ACHN (cell line): ENCODE measurements around the gene TMEM263.
"Not testable (repeated sequence)": the region's sequence is repeated elsewhere in the genome, so short reads cannot be mapped to it uniquely, and the experiment has no call there.

Experiments used
- DNase-seq: peaks from one replicate; pipeline ENCODE4 v3.0.0-alpha.2; 2015
- in situ Hi-C: cut with HindIII; loops from 2 replicates; pipeline ENCODE4 v1.10.0; 2017; ENCODE audit warnings: low sequenced_read_pairs, low pct_ligation_motif_present, low pct_unique_long_range_greater_than_20kb

The TMEM263 gene

DNA sequence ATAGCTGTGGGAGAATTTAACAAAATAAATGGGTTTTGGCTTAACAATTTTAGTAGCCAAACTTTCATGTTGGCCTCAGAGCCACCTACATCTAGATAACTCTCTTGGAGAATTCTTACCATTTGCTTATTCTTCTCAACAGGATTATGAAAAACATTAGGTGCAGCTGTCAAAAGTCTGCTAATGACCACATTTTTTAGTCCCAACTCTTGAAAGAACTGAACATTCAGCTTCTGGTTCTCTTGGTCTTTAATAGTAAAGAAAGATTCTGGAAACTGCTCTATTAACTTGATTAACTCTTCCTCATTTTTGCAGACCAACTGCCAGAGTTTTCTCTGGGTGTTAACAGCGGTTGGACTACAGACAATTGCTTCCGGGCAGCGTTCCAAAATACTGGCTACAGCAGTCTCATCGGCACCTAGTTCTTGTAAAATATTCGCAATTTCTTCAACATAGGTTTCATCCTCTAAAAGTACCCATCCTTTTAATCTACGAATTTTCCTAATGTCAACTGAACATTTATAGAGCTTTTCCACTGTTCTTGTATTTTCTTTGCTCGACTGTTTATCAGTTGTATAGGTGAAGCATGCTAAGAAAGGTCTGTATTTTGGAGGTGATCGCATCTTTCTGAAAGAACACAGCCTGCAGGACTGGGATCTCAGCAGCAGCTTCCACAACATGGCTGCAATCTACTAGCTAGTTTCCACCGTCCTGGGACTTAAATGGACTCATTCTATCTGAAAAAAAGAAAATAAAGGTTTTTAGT lies 22.5 kb downstream of the TMEM263 start:
- DNase-seq = no peak
- in situ Hi-C loops = no loop called here

DNA sequence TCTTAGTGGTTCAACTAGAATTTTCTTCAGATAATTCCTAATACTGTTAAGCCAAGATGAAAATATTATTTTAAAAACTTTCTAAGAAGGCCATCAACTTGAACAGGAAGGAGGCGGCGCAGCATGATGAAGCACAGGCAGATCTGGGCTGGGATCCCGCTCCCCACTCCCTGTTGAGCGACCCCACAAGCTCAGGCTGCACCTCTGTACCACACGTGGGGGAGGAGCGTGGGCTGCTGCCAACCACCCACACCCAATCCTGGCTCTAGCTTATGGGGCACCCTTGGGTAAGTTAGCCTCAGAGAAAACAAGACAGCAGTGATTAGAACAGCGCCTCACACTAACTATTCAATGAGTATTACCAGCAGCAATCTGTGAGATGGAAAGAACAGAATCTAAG lies 25.2 kb downstream of the TMEM263 start:
- no peak for DNase-seq
- in situ Hi-C loops = no loop called here

DNA sequence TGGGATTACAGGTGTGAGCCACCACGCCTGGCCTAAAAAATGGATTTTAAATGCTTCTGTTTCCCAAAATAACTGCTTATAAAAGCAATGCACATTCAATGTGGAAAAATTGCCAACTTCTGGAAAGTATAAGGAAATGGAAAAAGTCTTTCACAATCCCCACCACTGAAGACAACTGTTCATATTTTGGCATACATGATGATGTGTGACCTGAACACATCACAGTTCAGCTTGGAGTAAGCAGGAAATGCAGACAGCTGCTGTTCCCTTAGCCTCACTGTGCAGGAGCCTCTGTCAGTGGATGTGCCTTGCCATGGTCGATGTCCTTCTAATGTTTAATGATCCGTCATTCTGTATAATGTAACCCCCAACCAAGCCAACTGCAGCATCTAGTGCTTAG lies 26.1 kb downstream of the TMEM263 start:
- in situ Hi-C loops = no loop called here
- no peak for DNase-seq

DNA sequence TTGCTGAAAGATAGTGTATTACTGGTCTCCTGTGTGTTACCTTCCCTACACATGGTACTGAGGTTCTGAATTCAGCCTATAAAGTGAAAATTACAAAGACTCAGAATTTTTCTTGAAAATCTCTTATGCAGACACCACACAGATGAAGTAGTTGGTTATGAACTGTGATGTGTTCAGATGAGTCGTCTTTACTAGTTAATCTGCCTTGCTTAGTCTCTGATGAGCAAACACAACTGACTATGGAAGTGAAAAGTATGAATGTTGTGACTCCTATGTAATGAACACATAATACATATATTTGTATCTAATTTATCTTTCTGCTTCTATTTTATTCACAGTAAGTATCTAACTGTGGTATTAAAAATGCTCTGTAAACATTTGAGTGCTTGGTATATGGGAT lies 26.5 kb downstream of the TMEM263 start:
- DNase-seq = no peak
- in situ Hi-C loops = no loop called here

DNA sequence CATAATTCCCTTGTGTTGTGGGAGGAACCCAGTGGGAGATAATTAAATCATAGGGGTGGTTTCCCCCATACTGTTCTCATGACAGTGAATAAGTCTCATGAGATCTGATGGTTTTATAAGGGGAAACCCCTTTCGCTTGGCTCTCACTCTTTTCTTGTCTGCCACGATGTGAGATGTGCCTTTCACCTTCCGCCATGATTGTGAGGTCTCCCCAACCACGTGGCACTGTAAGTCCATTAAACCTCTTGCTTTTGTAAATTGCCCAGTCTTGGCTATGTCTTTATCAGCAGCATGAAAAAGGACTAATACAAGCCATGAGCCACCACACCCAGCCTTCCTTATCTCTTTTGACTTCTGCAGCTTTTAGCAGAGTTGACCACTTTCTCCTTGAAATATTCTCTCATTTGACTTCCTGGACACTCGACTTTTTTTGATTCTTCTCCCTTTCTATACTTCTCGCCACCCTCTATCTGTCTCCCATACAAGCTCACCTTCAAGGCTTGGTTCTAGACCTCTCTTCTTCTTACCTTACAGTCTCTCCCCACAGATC lies 29.0 kb downstream of the TMEM263 start:
- in situ Hi-C loops = no loop called here
- no peak for DNase-seq

DNA sequence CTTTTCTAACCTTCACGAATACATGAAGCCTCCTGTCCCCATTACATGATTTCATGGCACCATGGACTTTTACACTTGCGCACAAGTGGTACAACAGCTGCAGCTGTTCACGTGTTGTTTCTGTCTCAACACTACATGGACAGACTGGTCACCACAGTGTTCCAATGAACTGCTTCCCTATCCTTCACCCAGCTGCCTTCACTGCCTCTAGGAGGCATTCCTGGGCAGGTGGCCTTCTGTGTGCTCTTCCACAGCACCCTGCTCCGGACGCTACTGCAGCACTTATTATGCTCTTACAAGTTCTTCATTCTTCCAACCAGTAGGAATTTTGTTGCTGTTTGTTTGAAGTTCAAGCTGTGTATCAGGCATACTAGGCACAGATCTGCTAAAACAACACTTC lies 29.8 kb downstream of the TMEM263 start:
- no peak for DNase-seq

DNA sequence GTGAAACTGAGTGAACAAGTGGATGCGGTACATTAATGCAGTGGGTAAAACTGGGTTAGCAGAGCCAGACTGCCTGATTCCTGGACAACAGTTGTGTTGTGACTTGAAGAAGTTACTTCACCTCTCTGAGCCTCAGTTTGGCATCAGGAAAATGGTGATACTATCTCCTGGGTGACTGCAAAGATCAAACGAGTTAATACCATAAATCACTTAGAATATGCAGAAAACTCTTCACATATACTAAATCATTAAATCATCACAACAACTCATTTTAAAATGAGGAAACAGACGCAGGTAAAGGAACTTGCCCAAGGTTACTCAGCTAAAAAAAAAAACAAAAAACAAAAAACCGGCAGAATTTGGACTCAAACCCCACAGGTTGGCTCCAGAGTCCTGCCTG lies 30.4 kb downstream of the TMEM263 start:
- DNase-seq = no peak
- in situ Hi-C loops = no loop called here

More for the DNA sequence above, 29.8 kb downstream of the TMEM263 start:
- in situ Hi-C loops = no loop called here

DNA sequence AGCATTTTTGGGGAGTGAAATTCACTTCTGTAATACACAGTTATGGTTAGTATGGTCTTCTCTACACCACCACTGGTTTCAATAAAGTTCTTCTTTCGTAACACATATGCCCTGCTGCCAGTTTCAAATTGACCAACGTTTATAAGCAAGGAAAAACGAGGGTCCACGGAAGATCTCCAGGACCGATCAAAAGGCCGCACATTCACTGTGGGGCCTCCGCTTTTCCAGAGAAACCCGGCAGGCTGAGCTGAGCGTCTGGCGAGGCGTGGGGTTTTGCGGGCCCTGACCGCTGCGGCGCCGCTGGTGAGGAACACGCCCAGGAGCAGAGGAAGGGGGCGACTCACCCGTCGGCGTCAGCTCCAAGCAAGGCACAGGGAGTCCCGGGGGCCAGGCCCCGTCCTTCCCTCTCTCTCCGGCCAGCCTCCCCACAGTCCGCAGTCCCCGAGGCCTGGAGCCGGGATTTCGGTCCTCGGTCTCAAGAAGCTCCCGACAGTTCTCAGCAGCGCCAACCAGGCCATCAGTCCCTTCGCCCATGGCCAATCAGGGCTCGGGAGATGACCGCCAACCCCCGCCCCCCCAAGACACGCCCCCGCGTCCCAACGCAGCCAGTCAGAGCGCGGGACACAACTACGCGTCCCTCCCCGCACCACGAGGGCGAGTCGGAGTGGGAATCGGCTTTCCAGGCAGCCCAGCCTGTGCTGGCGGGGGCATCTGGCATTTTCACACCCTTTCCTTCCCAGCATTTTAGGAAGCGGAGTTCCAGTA lies 31.1 kb downstream of the TMEM263 start, which contains the start of gene MTERF2:
TSS of gene MTERF2 (minus strand) at position 522 of the 765 bp plus-strand sequence. CDS start 8,432 bp downstream, outside the sequence.
- in situ Hi-C loops = no loop called here
- peak; percentile 98 for DNase-seq

DNA sequence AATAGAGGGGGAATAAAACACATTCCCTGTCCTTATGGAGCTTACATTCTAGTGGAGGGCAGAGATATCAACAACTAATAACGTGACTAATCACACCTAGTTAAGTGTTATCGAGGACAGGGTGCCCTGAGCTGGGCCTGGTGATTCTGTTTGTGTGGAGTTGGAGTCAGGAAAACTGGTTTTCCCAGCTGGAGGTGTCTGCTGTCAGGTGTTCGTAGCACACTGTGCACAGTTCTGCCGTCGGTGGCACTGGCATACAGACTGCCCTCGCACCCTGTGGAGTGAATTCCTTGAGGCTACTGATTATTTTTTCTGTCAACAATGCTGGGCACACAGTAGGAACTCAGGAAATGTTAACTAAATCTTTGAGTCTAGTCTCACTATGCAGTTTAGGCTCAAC lies 32.1 kb downstream of the TMEM263 start:
- in situ Hi-C loops = no loop called here
- no peak for DNase-seq

DNA sequence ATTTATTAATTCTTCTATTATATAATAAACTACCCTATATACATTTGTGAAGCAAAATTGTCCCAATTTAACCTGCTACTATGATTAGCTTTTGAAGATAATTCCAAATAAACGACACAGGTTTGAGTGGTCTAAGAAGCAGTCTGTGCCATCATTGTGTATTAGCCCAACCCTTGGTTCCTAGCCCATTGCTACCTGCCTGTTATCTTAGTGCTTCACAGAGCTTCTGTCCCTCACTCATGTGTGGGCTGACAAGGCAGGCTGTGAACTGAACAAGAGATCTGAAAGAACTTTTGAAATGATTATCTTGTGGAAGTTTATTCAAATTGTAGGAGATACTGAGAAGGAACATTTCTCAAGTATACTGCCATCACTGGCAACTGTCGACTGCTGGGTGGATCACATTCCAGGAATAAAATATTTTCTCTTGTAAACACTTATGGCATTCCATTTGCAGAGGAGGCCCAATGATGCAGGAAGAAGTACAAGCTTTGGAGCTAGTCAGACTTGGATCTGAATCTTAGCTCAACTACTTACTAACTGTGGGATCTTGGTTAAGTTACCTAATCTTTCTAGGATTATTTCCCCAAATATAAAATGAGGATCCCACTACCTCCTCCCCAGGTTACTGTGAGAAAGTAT lies 39.0 kb downstream of the TMEM263 start:
- in situ Hi-C loops = no loop called here
- DNase-seq = peak; percentile 30

DNA sequence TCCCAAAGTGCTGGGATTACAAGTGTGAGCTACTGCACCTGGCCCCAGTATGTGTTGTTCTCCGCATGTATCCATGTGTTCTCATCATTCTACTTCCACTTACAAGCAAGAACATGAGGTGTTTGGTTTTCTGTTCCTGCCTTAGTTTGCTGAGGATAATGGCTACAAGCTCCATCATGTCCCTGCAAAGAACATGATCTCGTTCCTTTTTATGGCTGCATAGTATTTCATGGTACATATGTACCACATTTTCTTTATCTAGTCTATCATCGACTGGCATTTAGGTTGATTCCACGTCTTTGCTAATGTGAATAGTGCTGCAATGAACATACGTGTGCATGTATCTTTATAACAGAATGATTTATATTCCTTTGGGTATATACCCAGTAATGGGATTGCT lies 40.4 kb downstream of the TMEM263 start:
- DNase-seq, in situ Hi-C loops: not testable (repeated sequence)

DNA sequence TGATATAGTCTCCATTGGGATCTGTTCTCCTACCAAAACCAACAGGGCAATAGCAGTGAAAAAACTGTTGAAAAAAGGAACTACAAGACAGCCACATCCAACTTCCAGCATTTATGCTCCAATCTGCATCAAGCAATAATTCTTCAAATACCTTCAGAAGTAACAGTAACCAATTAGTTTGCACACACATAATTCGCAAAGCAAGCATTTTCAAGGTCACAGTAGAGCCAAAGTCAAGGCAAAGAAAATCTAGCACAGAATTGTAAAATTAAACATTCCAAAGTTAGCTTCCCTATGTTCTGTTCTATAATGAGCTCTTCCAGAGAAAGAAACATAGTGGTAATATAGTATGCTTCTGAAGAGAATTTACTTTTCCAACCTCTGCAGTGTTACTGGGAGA lies 42.2 kb downstream of the TMEM263 start:
- in situ Hi-C loops = no loop called here
- DNase-seq = no peak

DNA sequence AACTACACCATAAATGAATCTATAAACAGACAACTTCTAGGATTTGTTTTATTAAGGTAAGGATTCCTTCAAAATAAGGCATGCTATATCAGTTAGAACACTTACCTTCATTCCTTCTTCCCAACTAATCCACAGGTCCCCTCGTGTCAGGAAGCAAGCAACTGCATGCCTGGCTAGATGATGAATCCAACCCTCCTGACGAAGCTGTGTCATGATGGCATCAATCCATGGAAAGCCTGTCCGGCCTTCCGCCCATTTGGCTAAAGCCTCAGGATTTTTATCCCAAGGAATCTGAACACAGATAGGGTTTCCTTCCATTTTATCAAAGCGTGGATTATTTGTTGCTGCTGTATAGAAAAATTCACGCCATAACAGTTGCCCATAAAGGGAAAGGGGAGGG lies 43.7 kb downstream of the TMEM263 start:
- DNase-seq = no peak
- in situ Hi-C loops = no loop called here

DNA sequence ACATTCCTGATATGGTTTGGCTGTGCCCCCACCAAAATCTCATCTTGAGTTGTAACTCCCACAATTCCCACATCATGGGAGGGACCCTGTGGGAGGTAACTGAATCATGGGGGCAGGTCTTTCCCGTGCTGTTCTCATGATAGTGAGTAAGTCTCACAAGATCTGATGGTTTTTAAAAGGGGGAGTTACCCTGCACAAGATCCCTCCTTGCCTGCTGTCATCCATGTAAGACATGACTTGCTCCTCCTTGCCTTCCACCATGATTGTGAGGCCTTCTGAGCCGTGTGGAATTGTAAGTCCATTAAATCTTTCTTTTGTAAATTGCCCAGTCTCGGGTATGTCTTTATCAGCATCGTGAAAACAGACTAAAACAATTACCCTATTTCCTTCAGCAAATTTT lies 47.0 kb downstream of the TMEM263 start:
- DNase-seq, in situ Hi-C loops: not testable (repeated sequence)

DNA sequence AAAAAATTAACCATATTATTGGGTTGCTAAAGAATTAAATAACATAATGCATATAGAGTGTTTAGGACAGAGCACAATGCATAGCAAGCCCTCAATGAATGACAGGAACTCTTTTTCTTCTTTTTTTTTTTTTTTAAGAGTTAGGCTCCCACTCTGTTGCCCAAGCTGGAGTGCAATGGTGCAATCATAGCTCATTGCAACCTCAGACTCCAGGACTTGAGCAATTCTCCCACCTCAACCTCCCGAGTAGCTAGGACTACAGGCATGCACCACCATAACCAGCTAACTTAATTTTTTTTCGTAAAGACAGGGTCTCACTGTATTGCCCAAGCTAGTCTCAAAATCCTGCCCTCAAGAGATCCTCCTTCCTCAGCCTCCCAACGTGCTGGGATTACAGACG lies 51.7 kb downstream of the TMEM263 start:
- no peak for DNase-seq
- in situ Hi-C loops = no loop called here

DNA sequence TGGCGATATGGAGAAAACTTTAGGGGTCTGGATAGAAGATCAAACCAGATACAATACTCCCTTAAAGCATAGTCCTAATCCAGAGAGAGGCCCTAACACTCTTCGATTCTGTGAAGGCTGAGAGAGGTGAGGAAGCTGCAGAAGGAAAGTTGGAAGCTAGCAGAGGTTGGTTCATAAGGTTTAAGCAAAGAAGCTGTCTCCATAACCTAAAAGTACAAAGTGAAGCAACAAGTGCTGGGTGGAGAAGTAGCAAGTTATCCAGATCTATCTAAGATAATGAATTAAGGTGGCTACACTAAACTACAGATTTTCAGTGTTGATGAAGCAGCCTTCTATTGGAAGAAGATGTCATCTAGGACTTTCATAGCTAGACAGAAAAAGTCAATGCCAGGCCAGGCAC lies 55.8 kb downstream of the TMEM263 start:
- in situ Hi-C loops = no loop called here
- DNase-seq = no peak

DNA sequence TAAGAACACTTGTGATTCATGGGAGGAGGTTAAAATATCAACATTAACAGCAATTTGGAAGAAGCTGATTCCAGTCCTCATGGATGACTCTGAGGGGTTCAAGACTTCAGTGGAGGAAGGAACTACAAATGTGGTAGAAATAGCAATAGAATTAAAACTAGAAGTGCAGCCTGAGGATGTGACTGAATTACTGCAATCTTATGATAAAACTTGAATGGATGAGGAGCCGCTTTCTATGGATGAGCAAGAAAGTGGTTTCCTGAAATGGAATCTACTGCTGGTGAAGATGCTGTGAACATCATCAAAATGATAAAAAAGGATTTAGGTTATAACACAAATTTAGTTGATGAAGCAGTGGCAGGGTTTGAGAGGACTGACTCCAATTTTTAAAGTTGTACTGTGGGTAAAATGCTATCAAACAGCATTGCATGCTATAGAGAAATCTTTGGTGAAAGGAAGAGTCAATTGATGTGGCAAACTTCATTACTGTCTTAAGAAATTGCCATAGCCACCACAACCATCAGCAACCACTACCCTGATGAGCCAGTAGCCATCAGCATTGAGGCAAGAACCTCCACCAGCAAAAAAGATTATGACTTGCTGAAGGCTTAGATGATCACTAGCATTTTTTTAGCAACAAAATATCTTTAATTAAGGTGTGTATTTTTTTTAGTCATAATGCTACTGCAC lies 57.2 kb downstream of the TMEM263 start:
- in situ Hi-C loops = no loop called here
- DNase-seq = no peak

DNA sequence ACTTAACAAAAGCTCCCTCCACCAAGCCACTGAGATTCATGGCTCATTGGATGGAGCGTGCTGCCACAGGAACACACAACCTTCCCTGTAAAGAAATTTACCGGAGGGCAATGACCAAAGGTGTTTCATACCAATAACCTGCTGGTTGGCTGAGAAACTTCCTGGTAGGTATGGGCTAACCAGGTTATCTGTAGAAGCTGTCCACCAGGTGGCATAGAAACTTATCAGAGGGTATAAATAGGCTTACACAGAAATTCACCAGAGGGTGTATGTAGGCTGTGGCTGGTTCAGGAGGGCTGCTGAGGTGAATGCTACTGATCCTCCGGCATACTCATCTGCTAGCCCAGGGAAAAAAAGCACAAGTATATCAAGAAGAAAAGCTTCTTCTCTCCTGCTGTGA lies 58.3 kb downstream of the TMEM263 start:
- in situ Hi-C loops = no loop called here
- DNase-seq = peak; percentile 30

DNA sequence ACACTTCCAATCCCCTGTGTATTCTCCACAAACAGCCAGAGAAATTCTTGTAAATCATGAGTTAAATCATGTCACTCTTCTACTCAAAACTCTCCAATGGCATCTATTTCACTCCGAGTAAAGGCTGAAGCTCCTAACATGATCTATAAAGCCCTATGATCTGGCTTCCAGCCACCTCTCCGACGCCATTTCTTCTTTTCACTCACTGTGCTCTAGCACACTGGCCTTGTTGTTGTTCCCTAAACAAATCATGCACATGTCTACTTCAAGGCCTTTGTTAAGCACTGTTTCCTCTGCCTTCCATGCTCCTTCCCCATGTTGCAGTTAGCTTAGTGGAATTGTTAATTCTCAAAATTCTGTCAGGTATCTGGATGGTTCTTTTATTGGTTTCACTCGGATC lies 61.3 kb downstream of the TMEM263 start:
- in situ Hi-C loops = no loop called here
- DNase-seq = no peak
